Keratinocyte (primary cell): Measurements from ENCODE around the gene SERPINA4. TPM values are rescaled to one million over a fixed set of nuclear protein-coding genes. Genes with fewer than 3 reads are reported as not detected.

ENCODE experiments used
- DNase-seq: peaks from one replicate; pipeline ENCODE4 v3.0.0-alpha.2; 2011; ENCODE audit warnings: low read depth, missing footprints, low spot score
- FAIRE-seq: peaks from 2 replicates; lab custom pipeline; 2011; peaks lifted over from hg19 to GRCh38; lab: Jason Lieb, UNC
- H2AFZ ChIP-seq: 2 replicates; pipeline ENCODE4 v1.6.0; 2012; ENCODE audit warnings: low read length, control low read depth, inconsistent platforms; ENCODE audit not compliant: control insufficient read depth
- H3K27ac ChIP-seq: 2 replicates; pipeline ENCODE4 v1.5.1; 2011; ENCODE audit warnings: low read length; ENCODE audit not compliant: control insufficient read depth, insufficient read depth
- H3K27me3 ChIP-seq: 3 replicates; pipeline ENCODE4 v1.6.0; 2011; ENCODE audit warnings: low read length; ENCODE audit not compliant: control insufficient read depth, insufficient read depth; ENCODE audit errors: extremely low read depth
- H3K36me3 ChIP-seq, 2 experiments: 2 replicates in 1 of 2; 3 replicates in 1 of 2; pipeline ENCODE4 v1.5.1; 2011; ENCODE audit warnings: low read length in 2 of 2, mild to moderate bottlenecking in 1 of 2; ENCODE audit not compliant: control insufficient read depth in 2 of 2, insufficient read depth in 2 of 2; ENCODE audit errors: extremely low read depth in 1 of 2
- H3K4me1 ChIP-seq: 3 replicates; pipeline ENCODE4 v1.5.1; 2011; ENCODE audit warnings: low read length; ENCODE audit not compliant: control insufficient read depth, insufficient read depth; ENCODE audit errors: extremely low read depth
- H3K4me2 ChIP-seq: 3 replicates; pipeline ENCODE4 v1.6.0; 2011; ENCODE audit warnings: low read depth, low read length; ENCODE audit not compliant: control insufficient read depth, insufficient read depth; ENCODE audit errors: extremely low read depth
- H3K4me3 ChIP-seq, 3 experiments: fragments of 200-600 bp in 1 of 3; sonication (generic) in 1 of 3; 2 replicates in 2 of 3; 3 replicates in 1 of 3; pipeline ENCODE4 v1.5.1; 2011 to 2016; ENCODE audit warnings: low read length in 3 of 3, mild to moderate bottlenecking in 3 of 3, control low read depth in 2 of 3, inconsistent platforms in 1 of 3, low read depth in 1 of 3, mixed read lengths in 1 of 3, mixed run types in 1 of 3, moderate library complexity in 1 of 3; ENCODE audit not compliant: control insufficient read depth in 2 of 3, insufficient read depth in 2 of 3; ENCODE audit errors: extremely low read depth in 1 of 3
- H3K79me2 ChIP-seq: 2 replicates; pipeline ENCODE4 v1.6.0; 2012; ENCODE audit warnings: low read length; ENCODE audit not compliant: control insufficient read depth, insufficient read depth
- H3K9ac ChIP-seq: 3 replicates; pipeline ENCODE4 v1.6.0; 2011; ENCODE audit warnings: low read length; ENCODE audit not compliant: control insufficient read depth, insufficient read depth; ENCODE audit errors: extremely low read depth
- H3K9me1 ChIP-seq: 3 replicates; pipeline ENCODE4 v1.6.0; 2011; ENCODE audit warnings: low read length; ENCODE audit not compliant: control insufficient read depth, insufficient read depth; ENCODE audit errors: extremely low read depth
- H3K9me3 ChIP-seq: 2 replicates; pipeline ENCODE4 v1.5.1; 2012; ENCODE audit warnings: low read depth, low read length; ENCODE audit not compliant: control insufficient read depth
- H4K20me1 ChIP-seq: 3 replicates; pipeline ENCODE4 v1.6.0; 2011; ENCODE audit warnings: low read length; ENCODE audit not compliant: control insufficient read depth, insufficient read depth; ENCODE audit errors: extremely low read depth
- EZH2 ChIP-seq: IDR thresholded peaks from one replicate; pipeline ENCODE4 v1.6.1; 2012; ENCODE audit warnings: inconsistent platforms, mild to moderate bottlenecking, low read length, moderate library complexity
- dilution Hi-C: fragments of 300-500 bp; cut with MboI; formaldehyde crosslinking; loops from one replicate; pipeline ENCODE4 v1.7.0; 2020; ENCODE audit warnings: low sequenced_read_pairs; ENCODE audit not compliant: extremely low pct_ligation_motif_present
- polyA plus RNA-seq, 5 experiments: library from polyadenylated mRNA; depleted of rRNA in 3 of 5; stranded (reverse) in 3 of 5; stranded (forward) in 1 of 5; unstranded in 1 of 5; fragments of >200 nt; gene quantifications; 1 replicate in 1 of 5; 2 replicates in 3 of 5; 3 replicates in 1 of 5; pipeline versions ENCODE4 v1.2.1 to v1.2.3, GENCODE V29; 2011 to 2012; ENCODE audit warnings: missing spikeins in 2 of 5, low read depth in 1 of 5, low replicate concordance in 1 of 5
- TF ChIP-seq, protein P1 (sequence below), 3 experiments: IDR thresholded peaks in 1 of 3; conservative IDR thresholded peaks in 1 of 3; optimal IDR thresholded peaks in 1 of 3; 2 replicates in 2 of 3; 3 replicates in 1 of 3; pipeline versions ENCODE3 to v1.5.1; 2011; ENCODE audit warnings: low read length in 3 of 3, mild to moderate bottlenecking in 3 of 3, moderate library complexity in 2 of 3, control low read depth in 1 of 3, inconsistent platforms in 1 of 3; ENCODE audit not compliant: insufficient read depth in 2 of 3; ENCODE audit errors: extremely low read depth in 1 of 3

The SERPINA4 gene
- polyA plus RNA-seq, 1 donor (not counting 4 experiments of a cell fraction or from before 2014, with no cell fraction given): not detected

DNA sequence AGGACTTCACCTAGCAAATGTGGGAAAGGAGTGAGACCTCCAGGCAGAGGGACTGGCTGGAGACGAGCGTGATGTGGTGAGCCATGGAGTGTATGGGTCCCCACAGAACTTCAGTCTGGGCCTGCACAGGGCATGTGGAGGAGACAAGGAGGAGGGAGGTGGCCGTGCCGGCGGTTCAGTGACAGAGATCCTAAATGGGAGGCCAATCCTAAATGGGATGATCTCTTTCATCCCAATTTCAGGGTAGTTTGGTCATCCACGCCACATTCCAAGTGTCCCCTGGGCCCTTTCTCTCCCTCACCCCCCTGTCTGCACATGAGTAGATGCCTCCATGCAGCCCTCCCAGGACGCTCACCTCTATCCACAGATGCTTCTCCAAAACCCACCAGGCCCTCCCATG is 33.2 kb downstream of the SERPINA4 start:
- no peak for DNase-seq
- Histone ChIP-seq H3K9me3 (no peaks in the 10 kb centered on the region), H3K27me3 (no peaks in the 10 kb centered on the region), H3K4me2 (no peak overlapping the region), H3K4me1 (peaks cover 11% of the 10 kb centered on the region), H3K79me2 (no peaks in the 10 kb centered on the region), H3K9me1 (no peaks in the 10 kb centered on the region), H3K9ac (no peak overlapping the region), H3K27ac (no peak overlapping the region), H3K36me3 (no peaks in the 10 kb centered on the region), H3K4me3 (no peak overlapping the region), H4K20me1 (no peaks in the 10 kb centered on the region), H2AFZ (no peak overlapping the region)
- no peak for FAIRE-seq
- dilution Hi-C loops: no loop called here
- no peak for TF ChIP-seq EZH2
- TF ChIP-seq, protein P1, sequence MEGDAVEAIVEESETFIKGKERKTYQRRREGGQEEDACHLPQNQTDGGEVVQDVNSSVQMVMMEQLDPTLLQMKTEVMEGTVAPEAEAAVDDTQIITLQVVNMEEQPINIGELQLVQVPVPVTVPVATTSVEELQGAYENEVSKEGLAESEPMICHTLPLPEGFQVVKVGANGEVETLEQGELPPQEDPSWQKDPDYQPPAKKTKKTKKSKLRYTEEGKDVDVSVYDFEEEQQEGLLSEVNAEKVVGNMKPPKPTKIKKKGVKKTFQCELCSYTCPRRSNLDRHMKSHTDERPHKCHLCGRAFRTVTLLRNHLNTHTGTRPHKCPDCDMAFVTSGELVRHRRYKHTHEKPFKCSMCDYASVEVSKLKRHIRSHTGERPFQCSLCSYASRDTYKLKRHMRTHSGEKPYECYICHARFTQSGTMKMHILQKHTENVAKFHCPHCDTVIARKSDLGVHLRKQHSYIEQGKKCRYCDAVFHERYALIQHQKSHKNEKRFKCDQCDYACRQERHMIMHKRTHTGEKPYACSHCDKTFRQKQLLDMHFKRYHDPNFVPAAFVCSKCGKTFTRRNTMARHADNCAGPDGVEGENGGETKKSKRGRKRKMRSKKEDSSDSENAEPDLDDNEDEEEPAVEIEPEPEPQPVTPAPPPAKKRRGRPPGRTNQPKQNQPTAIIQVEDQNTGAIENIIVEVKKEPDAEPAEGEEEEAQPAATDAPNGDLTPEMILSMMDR (optimal IDR thresholded peaks at IDR 0.05 in 1 of 3, IDR thresholded peaks at IDR 0.05 in 1 of 3, conservative IDR thresholded peaks at IDR 0.05 in 1 of 3; ENCODE audit: extremely low read depth in 1 of 3, insufficient read depth in 2 of 3, low read length in 3 of 3): no peak

DNA sequence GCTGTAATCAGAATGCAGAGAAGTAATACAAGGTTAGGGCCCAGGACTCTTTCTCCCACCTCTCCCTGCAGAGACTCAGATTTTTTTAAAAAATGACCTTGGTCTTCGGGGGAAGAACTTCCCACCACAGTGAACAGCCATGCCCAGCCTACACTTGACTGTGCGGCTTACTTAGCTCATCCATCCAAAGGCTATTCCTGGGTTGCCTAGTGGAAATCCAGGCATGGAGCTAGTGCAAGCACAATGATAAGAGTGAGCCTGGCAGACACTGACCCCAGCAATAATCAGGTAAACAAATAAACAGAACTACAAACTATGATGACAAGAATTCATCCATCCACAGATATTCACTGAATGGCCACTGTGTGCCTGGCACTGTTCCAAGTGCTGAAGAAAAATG is 34.7 kb downstream of the SERPINA4 start:
- dilution Hi-C loops: no loop called here
- H3K9me1 ChIP-seq: no peaks in the 10 kb centered on the region
- no peaks in the 10 kb centered on the region for H3K27me3 ChIP-seq
- no peak for FAIRE-seq
- no peak for DNase-seq
- H2AFZ ChIP-seq: no peak overlapping the region
- H3K4me2 ChIP-seq: no peak overlapping the region
- H3K27ac ChIP-seq: no peak overlapping the region
- peaks cover 25% of the 10 kb centered on the region for H3K4me1 ChIP-seq
- H3K79me2 ChIP-seq: no peaks in the 10 kb centered on the region
- H3K9me3 ChIP-seq: no peaks in the 10 kb centered on the region
- H3K4me3 ChIP-seq: no peak overlapping the region
- no peaks in the 10 kb centered on the region for H3K36me3 ChIP-seq
- H4K20me1 ChIP-seq: no peaks in the 10 kb centered on the region
- TF ChIP-seq EZH2: no peak
- TF ChIP-seq, protein P1 (optimal IDR thresholded peaks at IDR 0.05 in 1 of 3, IDR thresholded peaks at IDR 0.05 in 1 of 3, conservative IDR thresholded peaks at IDR 0.05 in 1 of 3; ENCODE audit: extremely low read depth in 1 of 3, insufficient read depth in 2 of 3, low read length in 3 of 3): no peak
- H3K9ac ChIP-seq: no peak overlapping the region
